K562 (cell line): Measurements from ENCODE around the gene UPF2. TPM values are rescaled to one million over a fixed set of nuclear protein-coding genes. Genes with fewer than 3 reads are reported as not detected.

ENCODE experiments used
- PATZ1 ChIP-seq: fragments of 250-450 bp; sonication (Bioruptor Pico); IDR thresholded peaks from 2 replicates; pipeline ENCODE4 v1.5.0; 2020; ENCODE audit warnings: mild to moderate bottlenecking, borderline replicate concordance
- POLR2A ChIP-seq: fragments of 450-650 bp; conservative IDR thresholded peaks from 2 replicates; pipeline ENCODE4 v1.6.1; 2016
- ZNF740 ChIP-seq, 3 experiments: fragments of 200-800 bp in 1 of 3; sonication (Bioruptor generic) in 1 of 3; sonication (generic) in 1 of 3; formaldehyde crosslinking in 1 of 3; IDR thresholded peaks; 2 replicates each; pipeline versions ENCODE4 v1.6.1 to v1.8.0; 2016 to 2022; ENCODE audit warnings: mild to moderate bottlenecking in 2 of 3, missing compliant biosample characterization in 2 of 3, missing genetic modification characterization in 2 of 3, missing genetic modification reagents in 1 of 3
- polyA plus RNA-seq, 8 experiments: library from polyadenylated mRNA; depleted of rRNA in 4 of 8; stranded (reverse) in 5 of 8; unstranded in 3 of 8; fragments of >200 nt; fragmentation: Nextera tagmentation in 2 of 8; fragmentation: Illumina TruSeq in 1 of 8; extraction: Ambion mirVana in 2 of 8; extraction: Trizol in 1 of 8; gene quantifications; 2 replicates each; pipeline versions ENCODE4 v1.2.1 to v1.2.3, GENCODE V29; 2011 to 2014; ENCODE audit warnings: inconsistent platforms in 1 of 8, missing spikeins in 1 of 8
- total RNA-seq, 7 experiments: library from RNA; depleted of rRNA in 6 of 7; stranded (reverse); fragments of >200 nt in 6 of 7; fragmentation: Illumina TruSeq in 2 of 7; extraction: Trizol in 2 of 7; gene quantifications; 2 replicates each; pipeline versions ENCODE4 v1.2.1 to v1.2.3, GENCODE V29; 2011 to 2021; ENCODE audit warnings: low replicate concordance in 1 of 7
- TF ChIP-seq, protein P1 (sequence below), 2 experiments: fragments of 450-650 bp; formaldehyde crosslinking in 1 of 2; IDR thresholded peaks; 2 replicates each; pipeline versions ENCODE4 v1.4.0 to v1.6.1; 2014 to 2020; ENCODE audit warnings: mild to moderate bottlenecking in 2 of 2, borderline replicate concordance in 1 of 2, low read depth in 1 of 2
- TF ChIP-seq, protein P2 (sequence below): fragments of 250-450 bp; sonication (Bioruptor Pico); IDR thresholded peaks from 2 replicates; pipeline ENCODE4 v1.4.0; 2020

The UPF2 gene
- total and polyA plus RNA-seq, 9 of the 15 experiments (the other 6 are each of a cell fraction or from before 2014, with no cell fraction given) = 13.9 to 37.7 (median 23.7) TPM

- TF ChIP-seq ZNF740 (CRISPR knock-in tag; IDR thresholded peaks at IDR 0.05) (no peak), ZNF740 (tag; IDR thresholded peaks at IDR 0.05) (no peak), PATZ1 (CRISPR knock-in tag) (no peak), POLR2A (peak; percentile 18; the same call in 1 of the 2 replicates)
- TF ChIP-seq, protein P1, sequence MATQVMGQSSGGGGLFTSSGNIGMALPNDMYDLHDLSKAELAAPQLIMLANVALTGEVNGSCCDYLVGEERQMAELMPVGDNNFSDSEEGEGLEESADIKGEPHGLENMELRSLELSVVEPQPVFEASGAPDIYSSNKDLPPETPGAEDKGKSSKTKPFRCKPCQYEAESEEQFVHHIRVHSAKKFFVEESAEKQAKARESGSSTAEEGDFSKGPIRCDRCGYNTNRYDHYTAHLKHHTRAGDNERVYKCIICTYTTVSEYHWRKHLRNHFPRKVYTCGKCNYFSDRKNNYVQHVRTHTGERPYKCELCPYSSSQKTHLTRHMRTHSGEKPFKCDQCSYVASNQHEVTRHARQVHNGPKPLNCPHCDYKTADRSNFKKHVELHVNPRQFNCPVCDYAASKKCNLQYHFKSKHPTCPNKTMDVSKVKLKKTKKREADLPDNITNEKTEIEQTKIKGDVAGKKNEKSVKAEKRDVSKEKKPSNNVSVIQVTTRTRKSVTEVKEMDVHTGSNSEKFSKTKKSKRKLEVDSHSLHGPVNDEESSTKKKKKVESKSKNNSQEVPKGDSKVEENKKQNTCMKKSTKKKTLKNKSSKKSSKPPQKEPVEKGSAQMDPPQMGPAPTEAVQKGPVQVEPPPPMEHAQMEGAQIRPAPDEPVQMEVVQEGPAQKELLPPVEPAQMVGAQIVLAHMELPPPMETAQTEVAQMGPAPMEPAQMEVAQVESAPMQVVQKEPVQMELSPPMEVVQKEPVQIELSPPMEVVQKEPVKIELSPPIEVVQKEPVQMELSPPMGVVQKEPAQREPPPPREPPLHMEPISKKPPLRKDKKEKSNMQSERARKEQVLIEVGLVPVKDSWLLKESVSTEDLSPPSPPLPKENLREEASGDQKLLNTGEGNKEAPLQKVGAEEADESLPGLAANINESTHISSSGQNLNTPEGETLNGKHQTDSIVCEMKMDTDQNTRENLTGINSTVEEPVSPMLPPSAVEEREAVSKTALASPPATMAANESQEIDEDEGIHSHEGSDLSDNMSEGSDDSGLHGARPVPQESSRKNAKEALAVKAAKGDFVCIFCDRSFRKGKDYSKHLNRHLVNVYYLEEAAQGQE (IDR thresholded peaks at IDR 0.05; ENCODE audit: borderline replicate concordance) = no peak
- TF ChIP-seq, protein P1 (CRISPR knock-in tag; IDR thresholded peaks at IDR 0.05; ENCODE audit: low read depth) = no peak
- TF ChIP-seq, protein P2, sequence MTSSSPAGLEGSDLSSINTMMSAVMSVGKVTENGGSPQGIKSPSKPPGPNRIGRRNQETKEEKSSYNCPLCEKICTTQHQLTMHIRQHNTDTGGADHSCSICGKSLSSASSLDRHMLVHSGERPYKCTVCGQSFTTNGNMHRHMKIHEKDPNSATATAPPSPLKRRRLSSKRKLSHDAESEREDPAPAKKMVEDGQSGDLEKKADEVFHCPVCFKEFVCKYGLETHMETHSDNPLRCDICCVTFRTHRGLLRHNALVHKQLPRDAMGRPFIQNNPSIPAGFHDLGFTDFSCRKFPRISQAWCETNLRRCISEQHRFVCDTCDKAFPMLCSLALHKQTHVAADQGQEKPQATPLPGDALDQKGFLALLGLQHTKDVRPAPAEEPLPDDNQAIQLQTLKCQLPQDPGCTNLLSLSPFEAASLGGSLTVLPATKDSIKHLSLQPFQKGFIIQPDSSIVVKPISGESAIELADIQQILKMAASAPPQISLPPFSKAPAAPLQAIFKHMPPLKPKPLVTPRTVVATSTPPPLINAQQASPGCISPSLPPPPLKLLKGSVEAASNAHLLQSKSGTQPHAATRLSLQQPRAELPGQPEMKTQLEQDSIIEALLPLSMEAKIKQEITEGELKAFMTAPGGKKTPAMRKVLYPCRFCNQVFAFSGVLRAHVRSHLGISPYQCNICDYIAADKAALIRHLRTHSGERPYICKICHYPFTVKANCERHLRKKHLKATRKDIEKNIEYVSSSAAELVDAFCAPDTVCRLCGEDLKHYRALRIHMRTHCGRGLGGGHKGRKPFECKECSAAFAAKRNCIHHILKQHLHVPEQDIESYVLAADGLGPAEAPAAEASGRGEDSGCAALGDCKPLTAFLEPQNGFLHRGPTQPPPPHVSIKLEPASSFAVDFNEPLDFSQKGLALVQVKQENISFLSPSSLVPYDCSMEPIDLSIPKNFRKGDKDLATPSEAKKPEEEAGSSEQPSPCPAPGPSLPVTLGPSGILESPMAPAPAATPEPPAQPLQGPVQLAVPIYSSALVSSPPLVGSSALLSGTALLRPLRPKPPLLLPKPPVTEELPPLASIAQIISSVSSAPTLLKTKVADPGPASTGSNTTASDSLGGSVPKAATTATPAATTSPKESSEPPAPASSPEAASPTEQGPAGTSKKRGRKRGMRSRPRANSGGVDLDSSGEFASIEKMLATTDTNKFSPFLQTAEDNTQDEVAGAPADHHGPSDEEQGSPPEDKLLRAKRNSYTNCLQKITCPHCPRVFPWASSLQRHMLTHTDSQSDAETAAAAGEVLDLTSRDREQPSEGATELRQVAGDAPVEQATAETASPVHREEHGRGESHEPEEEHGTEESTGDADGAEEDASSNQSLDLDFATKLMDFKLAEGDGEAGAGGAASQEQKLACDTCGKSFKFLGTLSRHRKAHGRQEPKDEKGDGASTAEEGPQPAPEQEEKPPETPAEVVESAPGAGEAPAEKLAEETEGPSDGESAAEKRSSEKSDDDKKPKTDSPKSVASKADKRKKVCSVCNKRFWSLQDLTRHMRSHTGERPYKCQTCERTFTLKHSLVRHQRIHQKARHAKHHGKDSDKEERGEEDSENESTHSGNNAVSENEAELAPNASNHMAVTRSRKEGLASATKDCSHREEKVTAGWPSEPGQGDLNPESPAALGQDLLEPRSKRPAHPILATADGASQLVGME (CRISPR knock-in tag) = no peak
Observed at GRCh38 chr10:11896549-11897200, 145.9 kb downstream of the UPF2 start (continued).
